GM23338 (cell line): ENCODE measurements around the gene PEPD. TPM values are rescaled to one million over a fixed set of nuclear protein-coding genes. Genes with fewer than 3 reads are reported as not detected.

ENCODE experiments used
- ATAC-seq: fragments of 200-7000 bp; cut with Tn5 transposase; 3 replicates; pipeline ENCODE4 v1.9.1; 2020
- DNase-seq: peaks from one replicate; pipeline ENCODE4 v3.0.0-alpha.2; 2015; ENCODE audit warnings: low spot score
- H2AFZ ChIP-seq: fragments of 200-600 bp; sonication (generic); 2 replicates; pipeline ENCODE4 v1.8.0; 2016; ENCODE audit warnings: antibody characterized with exemption, mild to moderate bottlenecking, moderate library complexity
- H3F3A ChIP-seq: fragments of 200-600 bp; sonication (generic); replicated peaks from 2 replicates; pipeline ENCODE4 v1.8.0; 2017; ENCODE audit warnings: antibody characterized with exemption, mixed run types, low read depth
- H3K27ac ChIP-seq: fragments of 200-600 bp; sonication (generic); 2 replicates; pipeline ENCODE4 v1.6.1; 2016; ENCODE audit warnings: low read depth
- H3K27me3 ChIP-seq: fragments of 200-600 bp; sonication (generic); 2 replicates; pipeline ENCODE4 v1.8.0; 2016; ENCODE audit warnings: mild to moderate bottlenecking, mixed run types, moderate library complexity; ENCODE audit not compliant: insufficient read depth
- H3K36me3 ChIP-seq: fragments of 200-600 bp; sonication (generic); 2 replicates; pipeline ENCODE4 v1.8.0; 2016; ENCODE audit warnings: mild to moderate bottlenecking; ENCODE audit not compliant: insufficient read depth
- H3K4me1 ChIP-seq: fragments of 200-600 bp; sonication (generic); 2 replicates; pipeline ENCODE4 v1.8.0; 2016; ENCODE audit warnings: mild to moderate bottlenecking, moderate library complexity; ENCODE audit not compliant: insufficient read depth
- H3K4me2 ChIP-seq: fragments of 200-600 bp; sonication (generic); 2 replicates; pipeline ENCODE4 v1.7.1; 2017; ENCODE audit warnings: mixed run types
- H3K4me3 ChIP-seq: fragments of 200-600 bp; sonication (generic); 2 replicates; pipeline ENCODE4 v1.6.1; 2016; ENCODE audit warnings: mixed run types
- H3K79me2 ChIP-seq: fragments of 200-600 bp; sonication (generic); replicated peaks from 2 replicates; pipeline ENCODE4 v1.8.0; 2017; ENCODE audit warnings: mild to moderate bottlenecking; ENCODE audit not compliant: insufficient read depth
- H3K9me2 ChIP-seq: fragments of 200-600 bp; sonication (generic); 2 replicates; pipeline ENCODE4 v1.8.0; 2017; ENCODE audit not compliant: insufficient read depth
- H4K20me1 ChIP-seq: fragments of 200-600 bp; sonication (generic); replicated peaks from 2 replicates; pipeline ENCODE4 v1.8.0; 2017; ENCODE audit warnings: mild to moderate bottlenecking; ENCODE audit not compliant: insufficient read depth
- H3K27ac Mint-ChIP-seq: 2 replicates; pipeline ENCODE4 v1.8.0; 2020; ENCODE audit warnings: inconsistent platforms, mild to moderate bottlenecking, moderate library complexity, mixed read lengths
- H3K27me3 Mint-ChIP-seq: 3 replicates; pipeline ENCODE4 v1.8.0; 2022; ENCODE audit warnings: low read depth, mild to moderate bottlenecking, moderate library complexity, mixed read lengths, inconsistent platforms; ENCODE audit not compliant: insufficient read depth, poor library complexity
- H3K36me3 Mint-ChIP-seq: 3 replicates; pipeline ENCODE4 v1.8.0; 2021; ENCODE audit warnings: low read depth, mild to moderate bottlenecking, inconsistent platforms, moderate library complexity, mixed read lengths
- H3K4me1 Mint-ChIP-seq: 3 replicates; pipeline ENCODE4 v1.8.0; 2020; ENCODE audit warnings: mild to moderate bottlenecking, inconsistent platforms, mixed read lengths
- H3K4me3 Mint-ChIP-seq: 3 replicates; pipeline ENCODE4 v1.8.0; 2021; ENCODE audit warnings: moderate library complexity, mild to moderate bottlenecking, inconsistent platforms, mixed read lengths
- H3K9me3 Mint-ChIP-seq: 3 replicates; pipeline ENCODE4 v1.8.0; 2020; ENCODE audit warnings: moderate library complexity, mild to moderate bottlenecking, inconsistent platforms, mixed read lengths
- CREB1 ChIP-seq: fragments of 250-450 bp; sonication (Bioruptor Pico); IDR thresholded peaks from 2 replicates; pipeline ENCODE4 v1.5.0; 2020; ENCODE audit warnings: low read depth, mild to moderate bottlenecking, moderate library complexity
- EZH2 ChIP-seq: fragments of 200-600 bp; sonication (generic); IDR thresholded peaks from one replicate; pipeline ENCODE4 v1.8.0; 2017; ENCODE audit warnings: antibody characterized with exemption, mild to moderate bottlenecking, low read depth; ENCODE audit not compliant: unreplicated experiment
- EZH2phosphoT487 ChIP-seq: fragments of 200-600 bp; sonication (generic); IDR thresholded peaks from one replicate; pipeline ENCODE4 v1.8.1; 2018; ENCODE audit warnings: antibody characterized with exemption; ENCODE audit not compliant: unreplicated experiment
- JUNB ChIP-seq: IDR thresholded peaks from one replicate; pipeline ENCODE4 v1.6.1; 2016; ENCODE audit warnings: antibody characterized with exemption; ENCODE audit not compliant: unreplicated experiment
- NANOG ChIP-seq: IDR thresholded peaks from 2 replicates; pipeline ENCODE4 v1.6.1; 2016; ENCODE audit warnings: antibody characterized with exemption, borderline replicate concordance
- POLR2AphosphoS5 ChIP-seq: IDR thresholded peaks from 2 replicates; pipeline ENCODE4 v1.6.1; 2016; ENCODE audit warnings: antibody characterized with exemption, low read depth
- REST ChIP-seq: IDR thresholded peaks from one replicate; pipeline ENCODE4 v1.6.1; 2018; ENCODE audit warnings: antibody characterized with exemption; ENCODE audit not compliant: unreplicated experiment
- STAT1 ChIP-seq: IDR thresholded peaks from one replicate; pipeline ENCODE4 v1.6.1; 2016; ENCODE audit warnings: antibody characterized with exemption; ENCODE audit not compliant: unreplicated experiment
- ZNF114 ChIP-seq: fragments of 250-450 bp; sonication (Bioruptor Pico); IDR thresholded peaks from 2 replicates; pipeline ENCODE4 v1.5.0; 2020; ENCODE audit warnings: mild to moderate bottlenecking, moderate library complexity
- ZNF462 ChIP-seq: fragments of 250-450 bp; sonication (Bioruptor Pico); IDR thresholded peaks from 2 replicates; pipeline ENCODE4 v1.5.0; 2020; ENCODE audit warnings: mild to moderate bottlenecking, moderate library complexity
- polyA plus RNA-seq: library from polyadenylated mRNA; unstranded; fragments of >200 nt; fragmentation: Nextera tagmentation; extraction: Ambion mirVana; gene quantifications from 2 replicates; pipeline ENCODE4 v1.2.1, GENCODE V29; 2016
- total RNA-seq: library from RNA; depleted of rRNA; stranded (reverse); fragments of >200 nt; shearing (Covaris generic); gene quantifications from 2 replicates; pipeline ENCODE4 v1.2.3, GENCODE V29; 2014
- TF ChIP-seq, protein P1 (sequence below), 2 experiments: fragments of 200-600 bp in 1 of 2; sonication (generic) in 1 of 2; conservative IDR thresholded peaks; 2 replicates each; pipeline versions ENCODE4 v1.5.1 to v1.6.1; 2016 to 2017; ENCODE audit warnings: antibody characterized with exemption in 2 of 2, low read depth in 2 of 2, mild to moderate bottlenecking in 2 of 2, moderate library complexity in 1 of 2
- TF ChIP-seq, protein P2 (sequence below): IDR thresholded peaks from 2 replicates; pipeline ENCODE4 v1.6.1; 2016; ENCODE audit warnings: antibody characterized with exemption

Gene PEPD
- total and polyA plus RNA-seq, 2 experiments from 2014 or later, result 81.7 to 89.2 TPM

- Histone ChIP-seq H3K9me2 (no peaks in the 10 kb centered on the region), H3K36me3 (no peaks in the 10 kb centered on the region), H4K20me1 (no peaks in the 10 kb centered on the region; the same call in 1 of the 2 replicates), H3K27ac (no peak overlapping the region), H2AFZ (no peak overlapping the region), H3K4me1 (0 out of 2 replicates have a peak, but pooled peaks cover 18% of the 10 kb centered on the region), H3K79me2 (peaks cover 57% of the 10 kb centered on the region), H3K27me3 (no peaks in the 10 kb centered on the region), H3F3A (no peaks in the 10 kb centered on the region), H3K4me3 (no peak overlapping the region), H3K4me2 (no peak overlapping the region)
- DNase-seq (peak; percentile 30), ATAC-seq (no peak)
- Mint-ChIP-seq H3K9me3 (no peaks in the 10 kb centered on the region), H3K27me3 (peaks cover 23% of the 10 kb centered on the region), H3K4me3 (no peak overlapping the region), H3K4me1 (peaks cover 47% of the 10 kb centered on the region), H3K27ac (no peak overlapping the region), H3K36me3 (no peaks in the 10 kb centered on the region)
- TF ChIP-seq REST (no peak), ZNF462 (CRISPR knock-in tag) (no peak), NANOG (no peak), EZH2phosphoT487 (no peak), JUNB (no peak), POLR2AphosphoS5 (no peak), EZH2 (no peak), ZNF114 (CRISPR knock-in tag) (no peak), CREB1 (CRISPR knock-in tag) (no peak), STAT1 (no peak)
- TF ChIP-seq, protein P1, sequence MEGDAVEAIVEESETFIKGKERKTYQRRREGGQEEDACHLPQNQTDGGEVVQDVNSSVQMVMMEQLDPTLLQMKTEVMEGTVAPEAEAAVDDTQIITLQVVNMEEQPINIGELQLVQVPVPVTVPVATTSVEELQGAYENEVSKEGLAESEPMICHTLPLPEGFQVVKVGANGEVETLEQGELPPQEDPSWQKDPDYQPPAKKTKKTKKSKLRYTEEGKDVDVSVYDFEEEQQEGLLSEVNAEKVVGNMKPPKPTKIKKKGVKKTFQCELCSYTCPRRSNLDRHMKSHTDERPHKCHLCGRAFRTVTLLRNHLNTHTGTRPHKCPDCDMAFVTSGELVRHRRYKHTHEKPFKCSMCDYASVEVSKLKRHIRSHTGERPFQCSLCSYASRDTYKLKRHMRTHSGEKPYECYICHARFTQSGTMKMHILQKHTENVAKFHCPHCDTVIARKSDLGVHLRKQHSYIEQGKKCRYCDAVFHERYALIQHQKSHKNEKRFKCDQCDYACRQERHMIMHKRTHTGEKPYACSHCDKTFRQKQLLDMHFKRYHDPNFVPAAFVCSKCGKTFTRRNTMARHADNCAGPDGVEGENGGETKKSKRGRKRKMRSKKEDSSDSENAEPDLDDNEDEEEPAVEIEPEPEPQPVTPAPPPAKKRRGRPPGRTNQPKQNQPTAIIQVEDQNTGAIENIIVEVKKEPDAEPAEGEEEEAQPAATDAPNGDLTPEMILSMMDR (conservative IDR thresholded peaks at IDR 0.05; ENCODE audit: low read depth in 2 of 2), result no peak
- TF ChIP-seq, protein P2, sequence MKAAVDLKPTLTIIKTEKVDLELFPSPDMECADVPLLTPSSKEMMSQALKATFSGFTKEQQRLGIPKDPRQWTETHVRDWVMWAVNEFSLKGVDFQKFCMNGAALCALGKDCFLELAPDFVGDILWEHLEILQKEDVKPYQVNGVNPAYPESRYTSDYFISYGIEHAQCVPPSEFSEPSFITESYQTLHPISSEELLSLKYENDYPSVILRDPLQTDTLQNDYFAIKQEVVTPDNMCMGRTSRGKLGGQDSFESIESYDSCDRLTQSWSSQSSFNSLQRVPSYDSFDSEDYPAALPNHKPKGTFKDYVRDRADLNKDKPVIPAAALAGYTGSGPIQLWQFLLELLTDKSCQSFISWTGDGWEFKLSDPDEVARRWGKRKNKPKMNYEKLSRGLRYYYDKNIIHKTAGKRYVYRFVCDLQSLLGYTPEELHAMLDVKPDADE, result no peak
Observed at GRCh38 chr19:33518541-33518940, 3.0 kb downstream of the PEPD start.
